ENCODE data around the gene MYH15. TPM values are rescaled to one million over a fixed set of nuclear protein-coding genes. Genes with fewer than 3 reads are reported as not detected.
A peak's percentile ranks its signal among the peaks of the same experiment; 100 is the strongest.

The MYH15 gene
- total RNA-seq, 3 donors from 2014 or later, result not detected

GRCh38 chr3:108410531-108410984 lies 99.8 kb downstream of the MYH15 start:
- H3K4me3 ChIP-seq, result no peak overlapping the region
- H3K36me3 ChIP-seq, result no peaks in the 10 kb centered on the region
- H3K9me3 ChIP-seq, result no peaks in the 10 kb centered on the region
- no peak overlapping the region for H3K27ac ChIP-seq
- no peaks in the 10 kb centered on the region for H3K27me3 ChIP-seq
- intact Hi-C loops (cut with DNase I; ENCODE audit: low total_unique reads), result no loop called here
- no peak for TF ChIP-seq POLR2A (IDR thresholded peaks at IDR 0.05)
- no peak for TF ChIP-seq POLR2AphosphoS5 (IDR thresholded peaks at IDR 0.05)
- no peak for TF ChIP-seq CTCF (IDR thresholded peaks at IDR 0.05)
- DNase-seq (ENCODE audit: low spot score in 2 of 2), result no peak
- H3K4me1 ChIP-seq, result peaks cover 0 to 4% of the 10 kb centered on the region in 2 donors

GRCh38 chr3:108409800-108410178 lies 100.6 kb downstream of the MYH15 start:
- Histone ChIP-seq H3K4me3 (no peak overlapping the region), H3K27me3 (no peaks in the 10 kb centered on the region), H3K9me3 (no peaks in the 10 kb centered on the region), H3K27ac (no peak overlapping the region), H3K4me1 (peaks cover 0 to 4% of the 10 kb centered on the region in 2 donors), H3K36me3 (no peaks in the 10 kb centered on the region)
- DNase-seq (ENCODE audit: low spot score in 2 of 2), result no peak
- intact Hi-C loops (cut with DNase I; ENCODE audit: low total_unique reads), result no loop called here
- TF ChIP-seq POLR2AphosphoS5 (IDR thresholded peaks at IDR 0.05), result no peak

- peaks cover 0 to 4% of the 10 kb centered on the region in 2 donors for H3K4me1 ChIP-seq
- no peak for DNase-seq (ENCODE audit: low spot score in 2 of 2)
- TF ChIP-seq CTCF (IDR thresholded peaks at IDR 0.05) (no peak), POLR2A (IDR thresholded peaks at IDR 0.05) (no peak), POLR2AphosphoS5 (IDR thresholded peaks at IDR 0.05) (no peak)
- intact Hi-C loops (cut with DNase I; ENCODE audit: low total_unique reads), result no loop called here
- no peaks in the 10 kb centered on the region for H3K36me3 ChIP-seq
- no peaks in the 10 kb centered on the region for H3K9me3 ChIP-seq
- H3K4me3 ChIP-seq, result no peak overlapping the region
- no peak overlapping the region for H3K27ac ChIP-seq
- no peaks in the 10 kb centered on the region for H3K27me3 ChIP-seq
Observed at GRCh38 chr3:108408883-108409799, 101.3 kb downstream of the MYH15 start.

GRCh38 chr3:108407886-108408285 lies 102.5 kb downstream of the MYH15 start:
- intact Hi-C loops (cut with DNase I; ENCODE audit: low total_unique reads), result no loop called here

GRCh38 chr3:108406661-108407206 lies 103.7 kb downstream of the MYH15 start:
- Histone ChIP-seq H3K9me3 (no peaks in the 10 kb centered on the region), H3K4me1 (no peaks in the 10 kb centered on the region), H3K27ac (no peak overlapping the region), H3K4me3 (no peak overlapping the region), H3K36me3 (no peaks in the 10 kb centered on the region), H3K27me3 (no peaks in the 10 kb centered on the region)
- DNase-seq (ENCODE audit: low spot score in 2 of 2), result no peak
- TF ChIP-seq CTCF (IDR thresholded peaks at IDR 0.05) (peak in 2 of 3 donors; percentile 48 to 49), POLR2AphosphoS5 (IDR thresholded peaks at IDR 0.05) (no peak)
- intact Hi-C loops (cut with DNase I; ENCODE audit: low total_unique reads), result no loop called here

More at GRCh38 chr3:108407886-108408285, 102.5 kb downstream of the MYH15 start:
- H3K9me3 ChIP-seq, result no peaks in the 10 kb centered on the region
- no peak for DNase-seq (ENCODE audit: low spot score in 2 of 2)
- no peak overlapping the region for H3K27ac ChIP-seq
- no peaks in the 10 kb centered on the region for H3K27me3 ChIP-seq
- no peak overlapping the region for H3K4me3 ChIP-seq
- TF ChIP-seq POLR2A (IDR thresholded peaks at IDR 0.05) (no peak), CTCF (IDR thresholded peaks at IDR 0.05) (no peak), POLR2AphosphoS5 (IDR thresholded peaks at IDR 0.05) (no peak)
- peaks cover 0 to 4% of the 10 kb centered on the region in 2 donors for H3K4me1 ChIP-seq
- H3K36me3 ChIP-seq, result no peaks in the 10 kb centered on the region

Measured in breast epithelium (tissue), 4 donors.